Ovary (tissue), 9 donors: ENCODE measurements around the gene USP32. TPM values are rescaled to one million over a fixed set of nuclear protein-coding genes. Genes with fewer than 3 reads are reported as not detected.

ENCODE experiments used
- DNase-seq, 5 donors: peaks; one replicate each; pipeline ENCODE4 v3.0.0-alpha.2; 2019 to 2020
- H3K27ac ChIP-seq, 2 donors: fragments of 200-600 bp; one replicate each; pipeline versions ENCODE4 v1.5.1 to v1.8.0; 2019 to 2022
- H3K27me3 ChIP-seq: fragments of 200-600 bp; one replicate; pipeline ENCODE4 v1.8.0; 2022
- H3K36me3 ChIP-seq: fragments of 200-600 bp; sonication (generic); one replicate; pipeline ENCODE4 v1.5.1; 2019
- H3K4me1 ChIP-seq: one replicate; pipeline ENCODE4 v1.8.1; 2013; ENCODE audit warnings: mild to moderate bottlenecking, moderate library complexity; ENCODE audit not compliant: insufficient read depth
- H3K4me3 ChIP-seq: fragments of 200-600 bp; sonication (generic); one replicate; pipeline ENCODE4 v1.5.1; 2017
- H3K9me3 ChIP-seq, 2 donors: fragments of 200-600 bp in 1 of 2; sonication (generic) in 1 of 2; one replicate each; pipeline versions ENCODE4 v1.5.1 to v1.8.1; 2013 to 2019; ENCODE audit warnings: mild to moderate bottlenecking in 1 of 2, moderate library complexity in 1 of 2
- EP300 ChIP-seq: sonication (generic); formaldehyde crosslinking; IDR thresholded peaks from one replicate; pipeline ENCODE4 v1.6.1; 2017; ENCODE audit warnings: antibody characterized with exemption
- POLR2A ChIP-seq: fragments of 450-650 bp; IDR thresholded peaks from one replicate; pipeline ENCODE4 v1.6.1; 2017; ENCODE audit warnings: antibody characterized with exemption, mild to moderate bottlenecking, moderate library complexity
- WGBS, 3 donors: extraction: QIAGEN DNeasy Blood & Tissue Kit in 1 of 3; methylation state at CpG; one replicate each; pipeline versions ENCODE4 v1.1.5 to v1.1.7; 2013 to 2017; 5-methylcytosine and 5-hydroxymethylcytosine counted together
- intact Hi-C, 4 donors: fragments of 100-400 bp; cut with DNase I; formaldehyde crosslinking; loops; one replicate each; pipeline versions ENCODE4 v1.11.0 to v1.15.1; 2022 to 2023
- polyA plus RNA-seq, 2 donors: library from polyadenylated mRNA; stranded (reverse); fragments of 200-250 nt in 1 of 2; fragments of 350-450 nt in 1 of 2; fragmentation: Illumina TruSeq in 1 of 2; extraction: RNeasy Lipid Tissue Mini Kit (QIAGEN cat#74804) in 1 of 2; gene quantifications; one replicate each; pipeline ENCODE4 v1.2.3, GENCODE V29; 2013 to 2014
- total RNA-seq, 7 donors: library from RNA; depleted of rRNA in 2 of 7; stranded (reverse); fragments of >200 nt in 2 of 7; fragmentation: NEBNext Ultra II Directional in 3 of 7; extraction: Animal tissue kit (Norgen Biotek cat#: 25700) in 3 of 7; gene quantifications; one replicate each; pipeline versions ENCODE4 v1.1.0 to v1.2.4, GENCODE V29; 2016 to 2023
- TF ChIP-seq, protein P1 (sequence below), 3 donors: fragments of 450-650 bp in 2 of 3; fragments of 200-600 bp in 1 of 3; IDR thresholded peaks; one replicate each; pipeline versions ENCODE4 v1.5.1 to v1.8.0; 2016 to 2022; ENCODE audit warnings: antibody characterized with exemption in 3 of 3, mild to moderate bottlenecking in 1 of 3
- donor health status: DM: no; HTN: no; CAD: no; lungs with moderate emphysema.
- donor health status: DM: no; HTN: no; CAD: no.
- donor health status: Bipolar disorder and iron deficiency.
- donor health status: DM: yes; HTN: yes; CAD: no.
- donor health status: DM: no; HTN: no; CAD: no.
- donor health status: DM: yes; HTN: yes; CAD: no.

The USP32 gene
- total and polyA plus RNA-seq, 9 donors: 8.7 to 37.6 (median 32.9) TPM

DNA sequence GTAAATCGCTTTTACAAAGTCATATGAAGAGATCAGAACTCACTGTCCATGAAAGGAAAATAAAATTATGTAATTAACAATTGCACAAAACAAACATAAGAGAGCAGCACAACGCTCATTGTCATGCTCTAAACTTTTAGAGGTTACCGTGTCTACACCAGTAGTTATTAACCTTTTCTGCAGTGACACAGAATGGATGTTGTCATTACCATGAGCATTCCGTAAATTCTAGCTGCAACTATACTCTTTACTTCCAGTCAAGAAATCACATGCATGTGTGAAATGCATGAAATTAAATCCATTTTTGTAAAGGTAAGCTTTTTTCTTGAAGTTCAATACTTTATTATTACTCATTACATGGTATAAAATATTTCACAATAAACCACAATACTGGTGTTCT is 38.2 kb downstream of the USP32 start:
- DNase-seq: no peak
- 70 to 79% (median 76%) methylated on average over 4 of the region's 4 CpGs for WGBS, 3 donors
- TF ChIP-seq POLR2A (no peak), EP300 (no peak)
- TF ChIP-seq, protein P1, sequence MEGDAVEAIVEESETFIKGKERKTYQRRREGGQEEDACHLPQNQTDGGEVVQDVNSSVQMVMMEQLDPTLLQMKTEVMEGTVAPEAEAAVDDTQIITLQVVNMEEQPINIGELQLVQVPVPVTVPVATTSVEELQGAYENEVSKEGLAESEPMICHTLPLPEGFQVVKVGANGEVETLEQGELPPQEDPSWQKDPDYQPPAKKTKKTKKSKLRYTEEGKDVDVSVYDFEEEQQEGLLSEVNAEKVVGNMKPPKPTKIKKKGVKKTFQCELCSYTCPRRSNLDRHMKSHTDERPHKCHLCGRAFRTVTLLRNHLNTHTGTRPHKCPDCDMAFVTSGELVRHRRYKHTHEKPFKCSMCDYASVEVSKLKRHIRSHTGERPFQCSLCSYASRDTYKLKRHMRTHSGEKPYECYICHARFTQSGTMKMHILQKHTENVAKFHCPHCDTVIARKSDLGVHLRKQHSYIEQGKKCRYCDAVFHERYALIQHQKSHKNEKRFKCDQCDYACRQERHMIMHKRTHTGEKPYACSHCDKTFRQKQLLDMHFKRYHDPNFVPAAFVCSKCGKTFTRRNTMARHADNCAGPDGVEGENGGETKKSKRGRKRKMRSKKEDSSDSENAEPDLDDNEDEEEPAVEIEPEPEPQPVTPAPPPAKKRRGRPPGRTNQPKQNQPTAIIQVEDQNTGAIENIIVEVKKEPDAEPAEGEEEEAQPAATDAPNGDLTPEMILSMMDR (IDR thresholded peaks at IDR 0.05): no peak
- H3K4me1 ChIP-seq: peaks cover 4% of the 10 kb centered on the region
- no peaks in the 10 kb centered on the region for H3K9me3 ChIP-seq
- no peaks in the 10 kb centered on the region for H3K27me3 ChIP-seq
- H3K4me3 ChIP-seq: no peak overlapping the region
- no peaks in the 10 kb centered on the region for H3K36me3 ChIP-seq
- intact Hi-C loops: no loop called here
- H3K27ac ChIP-seq: no peak overlapping the region

DNA sequence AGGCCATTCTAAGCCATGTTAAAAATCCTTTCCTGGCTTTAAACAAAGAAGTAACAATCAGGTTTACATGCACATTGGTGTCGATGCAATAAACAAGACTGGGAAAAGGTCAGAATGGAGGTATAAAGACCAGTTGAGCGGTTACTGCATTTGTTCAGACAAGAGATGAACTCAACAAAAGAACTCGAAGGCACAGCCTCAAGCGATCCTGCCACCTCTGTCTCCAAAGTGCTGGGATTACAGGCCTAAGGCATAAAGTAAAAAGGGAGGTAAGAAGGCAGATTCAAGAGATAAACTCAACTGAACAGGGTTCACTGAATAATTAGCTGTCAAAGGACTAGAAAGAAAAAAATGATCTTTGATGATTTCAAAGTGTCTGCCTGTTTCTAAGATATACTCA is 39.4 kb downstream of the USP32 start:
- H3K4me3 ChIP-seq: no peak overlapping the region
- H3K36me3 ChIP-seq: no peaks in the 10 kb centered on the region
- no peak overlapping the region for H3K27ac ChIP-seq
- TF ChIP-seq POLR2A: no peak
- TF ChIP-seq, protein P1 (IDR thresholded peaks at IDR 0.05): no peak
- TF ChIP-seq EP300: no peak
- DNase-seq: no peak
- no peaks in the 10 kb centered on the region for H3K27me3 ChIP-seq
- intact Hi-C loops: no loop called here
- no peaks in the 10 kb centered on the region for H3K9me3 ChIP-seq
- WGBS, 3 donors: 88 to 95% (median 94%) methylated on average over 4 of the region's 4 CpGs
- peaks cover 4% of the 10 kb centered on the region for H3K4me1 ChIP-seq

DNA sequence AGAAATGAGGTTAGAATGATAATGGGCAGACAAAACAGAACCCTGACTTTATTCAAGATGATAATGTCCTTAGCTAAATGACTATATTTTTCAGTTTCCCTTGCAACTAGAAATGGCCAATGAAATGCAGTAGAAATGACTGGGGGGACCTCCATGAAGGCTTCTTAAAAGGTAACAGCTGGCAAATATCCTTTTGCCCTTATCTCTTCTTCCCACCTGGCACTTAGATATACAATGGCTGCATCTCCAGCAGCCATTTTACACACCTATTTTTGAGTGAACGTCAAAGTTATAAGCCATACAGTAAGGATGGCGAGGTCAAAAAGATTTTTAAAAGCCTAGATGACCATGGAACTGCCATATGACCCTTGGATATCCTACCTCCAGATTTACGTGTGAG is 39.9 kb downstream of the USP32 start:
- TF ChIP-seq EP300 (no peak), POLR2A (no peak)
- TF ChIP-seq, protein P1 (IDR thresholded peaks at IDR 0.05): no peak
- 89 to 93% (median 90%) methylated on average over 3 of the region's 3 CpGs for WGBS, 3 donors

DNA sequence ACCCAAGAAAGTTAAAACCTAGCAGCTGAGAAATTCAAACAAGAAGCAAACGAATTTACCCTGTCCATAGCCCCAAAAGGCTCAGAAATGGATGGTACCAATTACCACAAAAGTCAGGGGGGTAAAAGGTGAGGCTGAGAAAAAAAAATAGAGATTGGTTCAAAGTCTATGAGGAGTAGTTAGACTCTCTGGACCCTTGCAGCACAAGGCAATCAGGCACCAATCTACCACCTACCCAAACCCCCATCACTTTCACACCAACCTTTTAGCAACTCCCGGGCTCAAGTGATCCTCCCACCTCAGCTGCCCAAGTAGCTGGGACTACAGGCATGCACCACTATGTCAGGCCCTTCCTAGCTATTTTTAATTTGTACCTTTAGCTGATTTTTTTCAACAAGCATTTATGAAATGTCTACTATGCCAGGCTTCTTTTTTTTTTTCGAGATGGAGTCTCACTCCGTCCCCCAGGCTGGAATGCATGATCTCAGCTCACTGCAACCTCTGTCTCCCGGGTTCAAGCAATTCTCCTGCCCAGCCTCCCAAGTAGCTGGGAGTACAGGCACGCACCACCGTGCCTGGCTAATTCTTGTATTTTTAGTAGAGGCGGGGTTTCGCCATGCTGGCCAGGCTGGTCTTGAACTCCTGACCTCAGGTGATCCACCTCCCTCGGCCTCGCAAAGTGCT is 40.8 kb downstream of the USP32 start:
- no peak overlapping the region for H3K27ac ChIP-seq
- 87 to 89% (median 89%) methylated on average over 11 of the region's 11 CpGs for WGBS, 3 donors
- TF ChIP-seq EP300 (no peak), POLR2A (no peak)
- TF ChIP-seq, protein P1 (IDR thresholded peaks at IDR 0.05): no peak
- H3K36me3 ChIP-seq: no peaks in the 10 kb centered on the region
- H3K4me3 ChIP-seq: no peak overlapping the region
- no peaks in the 10 kb centered on the region for H3K27me3 ChIP-seq
- DNase-seq: no peak
- intact Hi-C loops: no loop called here
- no peaks in the 10 kb centered on the region for H3K9me3 ChIP-seq
- peaks cover 4% of the 10 kb centered on the region for H3K4me1 ChIP-seq

More for the DNA sequence above, 39.9 kb downstream of the USP32 start:
- H3K4me3 ChIP-seq: no peak overlapping the region
- H3K36me3 ChIP-seq: no peaks in the 10 kb centered on the region
- H3K27me3 ChIP-seq: no peaks in the 10 kb centered on the region
- intact Hi-C loops: no loop called here
- no peak for DNase-seq
- no peak overlapping the region for H3K27ac ChIP-seq
- H3K4me1 ChIP-seq: peaks cover 4% of the 10 kb centered on the region
- no peaks in the 10 kb centered on the region for H3K9me3 ChIP-seq
